HCT116 (cell line): ENCODE measurements around the gene MEDAG. TPM values are rescaled to one million over a fixed set of nuclear protein-coding genes. Genes with fewer than 3 reads are reported as not detected.

Source experiments
- ATAC-seq: fragments of 200-7000 bp; cut with Tn5 transposase; 2 replicates; pipeline ENCODE4 v1.9.1; 2020; ENCODE audit warnings: mild to moderate bottlenecking, moderate library complexity
- Bru-seq: library from RNA; stranded (reverse); fragments of 400-500 nt; gene quantifications from one replicate; lab custom pipeline; 2021; lab: Mats Ljungman, UMichigan
- BruChase-seq, 2 experiments: library from RNA; stranded (reverse); fragments of 400-500 nt; gene quantifications; one replicate each; lab custom pipeline; 2021; lab: Mats Ljungman, UMichigan
- BruUV-seq: library from RNA; stranded (reverse); fragments of 400-500 nt; replicated peaks from 2 replicates; lab custom pipeline; 2021; lab: Mats Ljungman, UMichigan
- CTCF ChIA-PET: fragments of 300-600 bp; sonication (Branson Sonifier 250); formaldehyde crosslinking; loops from one replicate; lab custom pipeline; 2021; ENCODE audit warnings: antibody characterized with exemption; lab: Charles Lee
- POLR2A ChIA-PET: fragments of 300-600, 350-600 bp; sonication (Branson Sonifier 250); formaldehyde crosslinking; loops from one replicate; lab custom pipeline; 2021; ENCODE audit warnings: antibody characterized with exemption; lab: Charles Lee
- RAD21 ChIA-PET, 2 experiments: fragments of 300-600 bp; sonication (Branson Sonifier 250); formaldehyde crosslinking; loops; one replicate each; lab custom pipeline; 2023; ENCODE audit warnings: low total read pairs in 2 of 2; ENCODE audit not compliant: uncharacterized antibody in 2 of 2, unreplicated experiment in 2 of 2, low non-redundant PET in 1 of 2; lab: Charles Lee
- DNase-seq: peaks from one replicate; pipeline ENCODE4 v3.0.0-alpha.2; 2010; ENCODE audit warnings: low read depth, low spot score
- H2AFZ ChIP-seq: fragments of 200-600 bp; shearing (Covaris generic), sonication (generic); 2 replicates; pipeline ENCODE4 v1.6.1; 2017; ENCODE audit warnings: low read depth, mixed run types, mixed read lengths, antibody characterized with exemption, low read length; ENCODE audit not compliant: poor library complexity, severe bottlenecking
- H3K27ac ChIP-seq: 2 replicates; pipeline ENCODE4 v1.5.1; 2012; ENCODE audit warnings: low read depth, low read length
- H3K27me3 ChIP-seq: fragments of 200-600 bp; sonication (generic); 2 replicates; pipeline ENCODE4 v1.6.1; 2016; ENCODE audit warnings: mixed run types, low read length, mixed read lengths; ENCODE audit not compliant: insufficient read depth
- H3K36me3 ChIP-seq, 2 experiments: fragments of 200-500 bp in 1 of 2; fragments of 200-600 bp in 1 of 2; sonication (Bioruptor generic) in 1 of 2; sonication (generic) in 1 of 2; 2 replicates each; pipeline versions ENCODE4 v1.5.1 to v1.6.1; 2014 to 2016; ENCODE audit warnings: low read length in 2 of 2, inconsistent platforms in 1 of 2, mixed read lengths in 1 of 2, mixed run types in 1 of 2; ENCODE audit not compliant: insufficient read depth in 2 of 2, control insufficient read depth in 1 of 2
- H3K4me1 ChIP-seq, 2 experiments: fragments of 200-600 bp in 1 of 2; sonication (generic) in 1 of 2; 2 replicates each; pipeline versions ENCODE4 v1.5.1 to v1.6.1; 2012 to 2017; ENCODE audit warnings: low read length in 2 of 2, inconsistent platforms in 1 of 2, mild to moderate bottlenecking in 1 of 2, mixed read lengths in 1 of 2, mixed run types in 1 of 2, moderate library complexity in 1 of 2; ENCODE audit not compliant: insufficient read depth in 2 of 2, control insufficient read depth in 1 of 2
- H3K4me2 ChIP-seq: fragments of 200-600 bp; sonication (generic); 2 replicates; pipeline ENCODE4 v1.6.1; 2017; ENCODE audit warnings: mixed run types, low read length, mixed read lengths
- H3K4me3 ChIP-seq, 2 experiments: fragments of 200-600 bp in 1 of 2; sonication (generic) in 1 of 2; replicated peaks in 1 of 2; 2 replicates each; pipeline ENCODE4 v1.5.1; 2011 to 2016; ENCODE audit warnings: low read length in 2 of 2, control low read depth in 1 of 2, low read depth in 1 of 2, mild to moderate bottlenecking in 1 of 2, mixed read lengths in 1 of 2, mixed run types in 1 of 2
- H3K79me2 ChIP-seq: fragments of 200-600 bp; sonication (generic); 2 replicates; pipeline ENCODE4 v1.6.1; 2017; ENCODE audit warnings: mild to moderate bottlenecking, mixed run types, low read length, moderate library complexity, mixed read lengths; ENCODE audit not compliant: insufficient read depth
- H3K9ac ChIP-seq: fragments of 200-600 bp; sonication (generic); 2 replicates; pipeline ENCODE4 v1.6.1; 2016; ENCODE audit warnings: low read length, mixed read lengths
- H3K9me2 ChIP-seq: fragments of 200-600 bp; sonication (generic), shearing (Covaris generic); 2 replicates; pipeline ENCODE4 v1.6.1; 2017; ENCODE audit warnings: mixed run types, mild to moderate bottlenecking, moderate library complexity; ENCODE audit not compliant: insufficient read depth
- H3K9me3 ChIP-seq, 2 experiments: fragments of 200-500 bp in 1 of 2; fragments of 200-600 bp in 1 of 2; sonication (Bioruptor generic) in 1 of 2; sonication (generic) in 1 of 2; 2 replicates each; pipeline ENCODE4 v1.6.1; 2014 to 2017; ENCODE audit warnings: low read length in 2 of 2, mixed read lengths in 2 of 2, inconsistent platforms in 1 of 2, low read depth in 1 of 2, mild to moderate bottlenecking in 1 of 2, mixed run types in 1 of 2, moderate library complexity in 1 of 2; ENCODE audit not compliant: control insufficient read depth in 1 of 2, insufficient read depth in 1 of 2
- H4K20me1 ChIP-seq: fragments of 200-600 bp; sonication (generic), shearing (Covaris generic); 2 replicates; pipeline ENCODE4 v1.6.1; 2017; ENCODE audit warnings: mixed run types, mild to moderate bottlenecking, moderate library complexity; ENCODE audit not compliant: insufficient read depth
- CBX3 ChIP-seq: IDR thresholded peaks from 2 replicates; pipeline ENCODE4 v1.6.1; 2012; ENCODE audit warnings: low read depth
- CEBPB ChIP-seq: IDR thresholded peaks from 2 replicates; pipeline ENCODE4 v1.6.1; 2012; ENCODE audit warnings: low read depth
- EGR1 ChIP-seq: IDR thresholded peaks from 2 replicates; pipeline ENCODE4 v1.6.1; 2012; ENCODE audit warnings: low read depth
- EZH2 ChIP-seq: fragments of 200-600 bp; sonication (generic); IDR thresholded peaks from 2 replicates; pipeline ENCODE4 v1.6.1; 2017; ENCODE audit warnings: antibody characterized with exemption, mixed run types
- EZH2phosphoT487 ChIP-seq: fragments of 200-600 bp; IDR thresholded peaks from 2 replicates; pipeline ENCODE4 v1.6.1; 2018; ENCODE audit warnings: antibody characterized with exemption, borderline replicate concordance
- POLR2A ChIP-seq: IDR thresholded peaks from 2 replicates; pipeline ENCODE4 v1.7.0; 2011; ENCODE audit warnings: borderline replicate concordance; ENCODE audit not compliant: insufficient read depth, insufficient read length; ENCODE audit errors: extremely low read depth
- POLR2AphosphoS5 ChIP-seq: IDR thresholded peaks from 2 replicates; pipeline ENCODE4 v1.6.1; 2011; ENCODE audit warnings: mild to moderate bottlenecking, low read depth, low read length, moderate library complexity
- SIN3A ChIP-seq: IDR thresholded peaks from 2 replicates; pipeline ENCODE4 v1.6.1; 2012; ENCODE audit warnings: low read depth
- SP1 ChIP-seq: IDR thresholded peaks from 2 replicates; pipeline ENCODE4 v1.6.1; 2012; ENCODE audit warnings: low read depth
- SRF ChIP-seq: IDR thresholded peaks from 2 replicates; pipeline ENCODE4 v1.6.1; 2012; ENCODE audit warnings: low read depth
- TCF7L2 ChIP-seq: IDR thresholded peaks from 2 replicates; pipeline ENCODE4 v1.7.0; 2011; ENCODE audit warnings: borderline replicate concordance, inconsistent platforms; ENCODE audit not compliant: insufficient read depth, insufficient read length; ENCODE audit errors: extremely low read depth
- ZNF274 ChIP-seq: fragments of 200-500 bp; sonication (Bioruptor generic); IDR thresholded peaks from 2 replicates; pipeline ENCODE4 v1.6.1; 2014; ENCODE audit warnings: mild to moderate bottlenecking, low read depth, low read length, inconsistent platforms
- intact Hi-C: fragments of 100-400 bp; cut with micrococcal nuclease; formaldehyde crosslinking; loops from 2 replicates; pipeline ENCODE4 v1.10.0; 2022
- long read RNA-seq: library from polyadenylated mRNA; unstranded; transcript quantifications from one replicate; pipeline ENCODE4 v2.0.0, GENCODE V29; 2021; ENCODE audit not compliant: unreplicated experiment
- polyA plus RNA-seq: library from polyadenylated mRNA; unstranded; fragments of >200 nt; gene quantifications from 2 replicates; pipeline ENCODE4 v1.2.1, GENCODE V29; 2012; ENCODE audit warnings: missing spikeins
- total RNA-seq: library from RNA; stranded (reverse); gene quantifications from one replicate; pipeline ENCODE4 v1.2.1, GENCODE V29; 2021; ENCODE audit not compliant: unreplicated experiment
- TF ChIP-seq, protein P1 (sequence below): IDR thresholded peaks from 2 replicates; pipeline ENCODE4 v1.6.1; 2012
- TF ChIP-seq, protein P2 (sequence below): IDR thresholded peaks from 2 replicates; pipeline ENCODE4 v1.6.1; 2011; ENCODE audit warnings: mild to moderate bottlenecking, low read length, moderate library complexity; ENCODE audit not compliant: insufficient replicate concordance; ENCODE audit errors: extremely low read depth
- TF ChIP-seq, protein P3 (sequence below): IDR thresholded peaks from 2 replicates; pipeline ENCODE4 v1.6.1; 2012; ENCODE audit warnings: low read depth
- TF ChIP-seq, protein P4 (sequence below), 3 experiments: fragments of 200-600 bp in 1 of 3; sonication (generic) in 1 of 3; IDR thresholded peaks in 2 of 3; conservative IDR thresholded peaks in 1 of 3; 2 replicates each; pipeline ENCODE4 v1.5.1; 2012 to 2017; ENCODE audit warnings: low read depth in 2 of 3, low read length in 2 of 3, antibody characterized with exemption in 1 of 3, borderline replicate concordance in 1 of 3, control low read depth in 1 of 3, mild to moderate bottlenecking in 1 of 3, mixed read lengths in 1 of 3, mixed run types in 1 of 3, moderate library complexity in 1 of 3; ENCODE audit not compliant: insufficient read depth in 1 of 3

The MEDAG gene
- total RNA-seq (not detected), Bru-seq, nascent RNA (not detected), BruChase-seq, experiment 1, labeled RNA remaining after a 6-hour chase (not detected), BruChase-seq, experiment 2, labeled RNA remaining after a 2-hour chase (not detected)
- polyA plus RNA-seq, result not detected in 2 replicates
- long read RNA-seq, result 0 reads

DNA sequence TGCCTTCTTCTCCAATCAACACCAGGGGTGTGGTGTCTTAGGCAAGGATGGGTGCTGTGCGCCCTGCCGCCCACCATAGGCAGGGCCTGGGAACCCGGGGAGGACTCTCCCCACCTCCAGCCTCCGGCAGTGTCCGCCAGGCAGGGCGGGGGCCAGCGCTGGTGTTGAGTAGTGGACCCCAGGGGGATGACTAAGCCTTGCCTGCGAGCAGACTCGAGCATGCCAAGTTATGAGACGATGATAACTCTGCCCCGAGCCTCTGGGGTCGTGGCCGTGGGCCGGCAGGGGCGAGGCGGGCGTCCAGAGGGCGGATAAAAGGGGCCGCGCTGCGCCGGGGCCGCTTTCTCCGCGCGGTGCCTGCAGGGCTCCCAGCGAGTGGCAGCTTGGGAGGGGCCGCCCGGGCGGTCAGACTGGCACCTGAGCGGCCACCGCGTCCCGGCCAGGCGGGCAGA is at the start of gene MEDAG:
MEDAG (plus strand) TSS at position 340 of the 452 bp plus-strand sequence. CDS start 245 bp downstream, outside the sequence.
- ATAC-seq (no peak), DNase-seq (no peak)
- Histone ChIP-seq H3K9me3 (no peaks in the 10 kb centered on the region), H3K4me2 (no peak within 1 kb of the TSS), H3K4me1 (no peaks in the 10 kb centered on the region), H3K9me2 (no peaks in the 10 kb centered on the region), H3K4me3 (no peak within 1 kb of the TSS), H4K20me1 (no peaks in the 10 kb centered on the region), H3K27me3 (peaks cover 28% of the 10 kb centered on the region), H3K9ac (no peak within 1 kb of the TSS), H3K79me2 (no peaks in the 10 kb centered on the region), H3K27ac (no peak within 1 kb of the TSS), H3K36me3 (no peaks in the 10 kb centered on the region), H2AFZ (no peak within 1 kb of the TSS)
- BruUV-seq, result no TSS peak
- POLR2A ChIA-PET, result no interaction called here
- CTCF ChIA-PET, result no interaction called here
- TF ChIP-seq, protein P1, sequence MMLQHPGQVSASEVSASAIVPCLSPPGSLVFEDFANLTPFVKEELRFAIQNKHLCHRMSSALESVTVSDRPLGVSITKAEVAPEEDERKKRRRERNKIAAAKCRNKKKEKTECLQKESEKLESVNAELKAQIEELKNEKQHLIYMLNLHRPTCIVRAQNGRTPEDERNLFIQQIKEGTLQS, result no peak
- TF ChIP-seq SIN3A (no peak), EZH2 (no peak), ZNF274 (no peak), CEBPB (no peak), POLR2A (no peak), EGR1 (no peak), TCF7L2 (no peak), SP1 (no peak), SRF (no peak), EZH2phosphoT487 (no peak), CBX3 (no peak), POLR2AphosphoS5 (no peak)
- TF ChIP-seq, protein P2, sequence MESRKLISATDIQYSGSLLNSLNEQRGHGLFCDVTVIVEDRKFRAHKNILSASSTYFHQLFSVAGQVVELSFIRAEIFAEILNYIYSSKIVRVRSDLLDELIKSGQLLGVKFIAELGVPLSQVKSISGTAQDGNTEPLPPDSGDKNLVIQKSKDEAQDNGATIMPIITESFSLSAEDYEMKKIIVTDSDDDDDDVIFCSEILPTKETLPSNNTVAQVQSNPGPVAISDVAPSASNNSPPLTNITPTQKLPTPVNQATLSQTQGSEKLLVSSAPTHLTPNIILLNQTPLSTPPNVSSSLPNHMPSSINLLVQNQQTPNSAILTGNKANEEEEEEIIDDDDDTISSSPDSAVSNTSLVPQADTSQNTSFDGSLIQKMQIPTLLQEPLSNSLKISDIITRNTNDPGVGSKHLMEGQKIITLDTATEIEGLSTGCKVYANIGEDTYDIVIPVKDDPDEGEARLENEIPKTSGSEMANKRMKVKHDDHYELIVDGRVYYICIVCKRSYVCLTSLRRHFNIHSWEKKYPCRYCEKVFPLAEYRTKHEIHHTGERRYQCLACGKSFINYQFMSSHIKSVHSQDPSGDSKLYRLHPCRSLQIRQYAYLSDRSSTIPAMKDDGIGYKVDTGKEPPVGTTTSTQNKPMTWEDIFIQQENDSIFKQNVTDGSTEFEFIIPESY, result no peak
- TF ChIP-seq, protein P3, sequence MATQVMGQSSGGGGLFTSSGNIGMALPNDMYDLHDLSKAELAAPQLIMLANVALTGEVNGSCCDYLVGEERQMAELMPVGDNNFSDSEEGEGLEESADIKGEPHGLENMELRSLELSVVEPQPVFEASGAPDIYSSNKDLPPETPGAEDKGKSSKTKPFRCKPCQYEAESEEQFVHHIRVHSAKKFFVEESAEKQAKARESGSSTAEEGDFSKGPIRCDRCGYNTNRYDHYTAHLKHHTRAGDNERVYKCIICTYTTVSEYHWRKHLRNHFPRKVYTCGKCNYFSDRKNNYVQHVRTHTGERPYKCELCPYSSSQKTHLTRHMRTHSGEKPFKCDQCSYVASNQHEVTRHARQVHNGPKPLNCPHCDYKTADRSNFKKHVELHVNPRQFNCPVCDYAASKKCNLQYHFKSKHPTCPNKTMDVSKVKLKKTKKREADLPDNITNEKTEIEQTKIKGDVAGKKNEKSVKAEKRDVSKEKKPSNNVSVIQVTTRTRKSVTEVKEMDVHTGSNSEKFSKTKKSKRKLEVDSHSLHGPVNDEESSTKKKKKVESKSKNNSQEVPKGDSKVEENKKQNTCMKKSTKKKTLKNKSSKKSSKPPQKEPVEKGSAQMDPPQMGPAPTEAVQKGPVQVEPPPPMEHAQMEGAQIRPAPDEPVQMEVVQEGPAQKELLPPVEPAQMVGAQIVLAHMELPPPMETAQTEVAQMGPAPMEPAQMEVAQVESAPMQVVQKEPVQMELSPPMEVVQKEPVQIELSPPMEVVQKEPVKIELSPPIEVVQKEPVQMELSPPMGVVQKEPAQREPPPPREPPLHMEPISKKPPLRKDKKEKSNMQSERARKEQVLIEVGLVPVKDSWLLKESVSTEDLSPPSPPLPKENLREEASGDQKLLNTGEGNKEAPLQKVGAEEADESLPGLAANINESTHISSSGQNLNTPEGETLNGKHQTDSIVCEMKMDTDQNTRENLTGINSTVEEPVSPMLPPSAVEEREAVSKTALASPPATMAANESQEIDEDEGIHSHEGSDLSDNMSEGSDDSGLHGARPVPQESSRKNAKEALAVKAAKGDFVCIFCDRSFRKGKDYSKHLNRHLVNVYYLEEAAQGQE, result no peak
- TF ChIP-seq, protein P4, sequence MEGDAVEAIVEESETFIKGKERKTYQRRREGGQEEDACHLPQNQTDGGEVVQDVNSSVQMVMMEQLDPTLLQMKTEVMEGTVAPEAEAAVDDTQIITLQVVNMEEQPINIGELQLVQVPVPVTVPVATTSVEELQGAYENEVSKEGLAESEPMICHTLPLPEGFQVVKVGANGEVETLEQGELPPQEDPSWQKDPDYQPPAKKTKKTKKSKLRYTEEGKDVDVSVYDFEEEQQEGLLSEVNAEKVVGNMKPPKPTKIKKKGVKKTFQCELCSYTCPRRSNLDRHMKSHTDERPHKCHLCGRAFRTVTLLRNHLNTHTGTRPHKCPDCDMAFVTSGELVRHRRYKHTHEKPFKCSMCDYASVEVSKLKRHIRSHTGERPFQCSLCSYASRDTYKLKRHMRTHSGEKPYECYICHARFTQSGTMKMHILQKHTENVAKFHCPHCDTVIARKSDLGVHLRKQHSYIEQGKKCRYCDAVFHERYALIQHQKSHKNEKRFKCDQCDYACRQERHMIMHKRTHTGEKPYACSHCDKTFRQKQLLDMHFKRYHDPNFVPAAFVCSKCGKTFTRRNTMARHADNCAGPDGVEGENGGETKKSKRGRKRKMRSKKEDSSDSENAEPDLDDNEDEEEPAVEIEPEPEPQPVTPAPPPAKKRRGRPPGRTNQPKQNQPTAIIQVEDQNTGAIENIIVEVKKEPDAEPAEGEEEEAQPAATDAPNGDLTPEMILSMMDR (IDR thresholded peaks at IDR 0.05 in 2 of 3, conservative IDR thresholded peaks at IDR 0.05 in 1 of 3; ENCODE audit: borderline replicate concordance in 1 of 3, insufficient read depth in 1 of 3, low read depth in 2 of 3, low read length in 2 of 3), result no peak
- RAD21 ChIA-PET, result no interaction called here
- intact Hi-C loops, result no loop called here
